Left lung (tissue), 10 donors: ENCODE data around the gene RIMKLA. TPM values are rescaled to one million over a fixed set of nuclear protein-coding genes. Genes with fewer than 3 reads are reported as not detected.
A peak's percentile ranks its signal among the peaks of the same experiment; 100 is the strongest.

Source experiments
- ATAC-seq: fragments of 200-7000 bp; cut with Tn5 transposase; one replicate; pipeline ENCODE4 v1.9.1; 2020; ENCODE audit warnings: moderate library complexity
- DNase-seq, 4 donors: peaks; one replicate each; pipeline ENCODE4 v3.0.0-alpha.2; 2013 to 2020
- H3K27ac ChIP-seq, 2 donors: fragments of 200-600 bp; sonication (generic) in 1 of 2; one replicate each; pipeline versions ENCODE4 v1.5.0 to v1.8.0; 2020 to 2021
- H3K27me3 ChIP-seq, 2 donors: fragments of 200-600 bp; sonication (generic) in 1 of 2; one replicate each; pipeline versions ENCODE4 v1.5.0 to v1.8.0; 2020 to 2021
- H3K36me3 ChIP-seq, 2 donors: fragments of 200-600 bp; sonication (generic) in 1 of 2; one replicate each; pipeline versions ENCODE4 v1.5.0 to v1.8.0; 2020 to 2021
- H3K4me1 ChIP-seq, 2 donors: fragments of 200-600 bp; one replicate each; pipeline ENCODE4 v1.8.0; 2021
- H3K4me3 ChIP-seq, 2 donors: fragments of 200-600 bp; sonication (generic) in 1 of 2; one replicate each; pipeline versions ENCODE4 v1.5.0 to v1.8.0; 2020 to 2021; ENCODE audit warnings: mild to moderate bottlenecking in 1 of 2
- H3K9me3 ChIP-seq, 2 donors: fragments of 200-600 bp; sonication (generic) in 1 of 2; one replicate each; pipeline versions ENCODE4 v1.5.0 to v1.8.0; 2020 to 2021
- intact Hi-C, 2 donors: fragments of 100-400 bp; cut with DNase I; formaldehyde crosslinking; loops; one replicate each; pipeline versions ENCODE4 v1.11.2 to v1.14.2; 2022
- polyA plus RNA-seq, 6 donors: library from polyadenylated mRNA; unstranded; fragments of 120-200 nt; gene quantifications; one replicate each; pipeline ENCODE4 v1.2.1, GENCODE V29; 2013; ENCODE audit not compliant: insufficient read length in 6 of 6
- total RNA-seq, 2 donors: library from RNA; stranded (reverse); fragmentation: NEBNext Ultra II Directional; extraction: Animal tissue kit (Norgen Biotek cat#: 25700); gene quantifications; one replicate each; pipeline ENCODE4 v1.2.1, GENCODE V29; 2021
- TF ChIP-seq, protein P1 (sequence below), 2 donors: fragments of 200-600 bp; sonication (generic) in 1 of 2; IDR thresholded peaks; one replicate each; pipeline versions ENCODE4 v1.5.0 to v1.8.0; 2021; ENCODE audit warnings: antibody characterized with exemption in 2 of 2
- donor health status: DM: no; HTN: yes; CAD: no.
- donor health status: DM: no; HTN: no; CAD: no.

Gene RIMKLA
- total and polyA plus RNA-seq, 8 donors, result 0.40 to 11.4 (median 0.78) TPM

DNA sequence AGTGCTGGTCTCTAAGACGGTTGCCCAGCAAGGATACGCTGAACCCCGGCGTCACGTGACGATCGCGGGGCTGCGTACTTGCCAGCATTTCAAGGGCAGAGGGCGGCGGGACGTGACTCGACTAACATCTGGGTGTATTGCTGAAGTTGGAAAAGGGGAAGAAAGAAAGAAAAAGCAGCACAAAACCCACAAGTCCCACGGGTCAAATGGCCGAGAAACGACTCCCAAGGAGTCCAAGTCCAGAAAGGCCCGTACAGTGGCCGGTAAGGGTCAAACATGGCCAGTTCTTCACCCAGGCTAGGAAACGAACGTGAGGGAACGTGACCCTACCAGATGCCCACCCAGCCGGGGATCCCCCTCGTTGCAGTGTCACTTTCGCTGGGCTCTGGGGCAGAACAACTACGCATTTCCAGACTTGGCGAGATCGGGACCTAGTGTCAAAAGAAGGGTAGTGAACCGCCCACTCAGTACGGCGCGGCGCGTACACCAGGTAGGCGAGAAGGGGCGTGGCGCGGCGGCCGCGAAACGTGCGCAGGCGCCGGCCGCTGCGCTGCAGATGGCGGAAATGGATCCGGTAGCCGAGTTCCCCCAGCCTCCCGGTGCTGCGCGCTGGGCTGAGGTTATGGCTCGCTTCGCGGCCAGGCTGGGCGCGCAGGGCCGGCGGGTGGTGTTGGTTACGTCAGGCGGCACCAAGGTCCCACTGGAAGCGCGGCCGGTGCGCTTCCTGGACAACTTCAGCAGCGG lies 75.6 kb downstream of the RIMKLA start, which contains the start of the genes PPCS and ZMYND12:
TSS of gene PPCS (plus strand) at position 534 of the 744 bp plus-strand sequence. CDS start at position 557, 23 bp downstream.
TSS of gene ZMYND12 (minus strand) at position 13 of the 744 bp plus-strand sequence. CDS start 25 bp downstream, outside the sequence.
- Histone ChIP-seq H3K36me3 (peaks cover 0 to 34% of the 10 kb centered on the region in 2 donors), H3K4me3 (peak within 1 kb of the TSS; percentile 84 to 86), H3K27me3 (no peaks in the 10 kb centered on the region), H3K4me1 (peaks cover 5 to 29% of the 10 kb centered on the region in 2 donors), H3K27ac (peak within 1 kb of the TSS; percentile 90 to 96), H3K9me3 (no peaks in the 10 kb centered on the region)
- ATAC-seq (peak; percentile 97), DNase-seq (peak; percentile 84 to 96 (median 86))
- intact Hi-C loops, result no loop called here
- TF ChIP-seq, protein P1, sequence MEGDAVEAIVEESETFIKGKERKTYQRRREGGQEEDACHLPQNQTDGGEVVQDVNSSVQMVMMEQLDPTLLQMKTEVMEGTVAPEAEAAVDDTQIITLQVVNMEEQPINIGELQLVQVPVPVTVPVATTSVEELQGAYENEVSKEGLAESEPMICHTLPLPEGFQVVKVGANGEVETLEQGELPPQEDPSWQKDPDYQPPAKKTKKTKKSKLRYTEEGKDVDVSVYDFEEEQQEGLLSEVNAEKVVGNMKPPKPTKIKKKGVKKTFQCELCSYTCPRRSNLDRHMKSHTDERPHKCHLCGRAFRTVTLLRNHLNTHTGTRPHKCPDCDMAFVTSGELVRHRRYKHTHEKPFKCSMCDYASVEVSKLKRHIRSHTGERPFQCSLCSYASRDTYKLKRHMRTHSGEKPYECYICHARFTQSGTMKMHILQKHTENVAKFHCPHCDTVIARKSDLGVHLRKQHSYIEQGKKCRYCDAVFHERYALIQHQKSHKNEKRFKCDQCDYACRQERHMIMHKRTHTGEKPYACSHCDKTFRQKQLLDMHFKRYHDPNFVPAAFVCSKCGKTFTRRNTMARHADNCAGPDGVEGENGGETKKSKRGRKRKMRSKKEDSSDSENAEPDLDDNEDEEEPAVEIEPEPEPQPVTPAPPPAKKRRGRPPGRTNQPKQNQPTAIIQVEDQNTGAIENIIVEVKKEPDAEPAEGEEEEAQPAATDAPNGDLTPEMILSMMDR (IDR thresholded peaks at IDR 0.05), result peak in 1 of 2 donors; percentile 40

DNA sequence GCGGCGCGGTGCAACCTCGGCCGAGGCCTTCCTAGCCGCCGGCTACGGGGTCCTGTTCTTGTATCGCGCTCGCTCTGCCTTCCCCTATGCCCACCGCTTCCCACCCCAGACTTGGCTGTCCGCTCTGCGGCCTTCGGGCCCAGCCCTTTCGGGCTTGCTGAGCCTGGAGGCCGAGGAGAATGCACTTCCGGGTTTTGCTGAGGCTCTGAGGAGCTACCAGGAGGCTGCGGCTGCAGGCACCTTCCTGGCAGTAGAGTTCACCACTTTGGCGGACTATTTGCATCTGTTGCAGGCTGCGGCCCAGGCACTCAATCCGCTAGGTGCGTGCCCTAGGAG lies 76.1 kb downstream of the RIMKLA start:
- intact Hi-C loops, result no loop called here
- TF ChIP-seq, protein P1 (IDR thresholded peaks at IDR 0.05), result no peak
- H3K27me3 ChIP-seq, result no peaks in the 10 kb centered on the region
- H3K36me3 ChIP-seq, result peaks cover 0 to 39% of the 10 kb centered on the region in 2 donors
- DNase-seq (peak in 1 of 4 donors; percentile 62), ATAC-seq (peak; percentile 81)
- H3K9me3 ChIP-seq, result no peaks in the 10 kb centered on the region
- H3K27ac ChIP-seq, result peak overlapping the region; percentile 90 to 96
- H3K4me1 ChIP-seq, result peaks cover 5 to 30% of the 10 kb centered on the region in 2 donors
- peak overlapping the region; percentile 84 to 86 for H3K4me3 ChIP-seq

DNA sequence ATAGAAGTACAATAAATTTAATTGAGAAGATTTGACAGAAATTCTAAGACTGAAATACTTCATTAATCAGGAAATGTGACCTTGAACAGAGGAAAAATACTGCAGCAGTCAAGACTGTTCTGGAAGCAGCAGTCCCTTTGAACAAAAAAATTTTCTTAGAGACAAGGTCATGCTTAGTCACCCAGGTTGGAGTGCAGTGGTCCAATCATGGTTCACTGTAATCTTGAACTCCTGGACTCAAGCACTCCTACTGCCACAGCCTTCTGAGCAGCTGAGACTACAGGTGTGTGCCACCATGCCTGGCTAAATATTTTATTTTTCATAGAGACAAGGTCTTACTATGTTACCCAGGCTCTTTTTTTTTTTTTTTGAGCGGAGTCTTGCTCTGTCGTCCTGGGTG lies 80.6 kb downstream of the RIMKLA start:
- TF ChIP-seq, protein P1 (IDR thresholded peaks at IDR 0.05), result no peak
- H3K4me1 ChIP-seq, result peaks cover 5 to 47% of the 10 kb centered on the region in 2 donors
- DNase-seq (no peak), ATAC-seq (no peak)
- H3K9me3 ChIP-seq, result no peaks in the 10 kb centered on the region
- no peak overlapping the region for H3K4me3 ChIP-seq
- peaks cover 0 to 39% of the 10 kb centered on the region in 2 donors for H3K36me3 ChIP-seq
- intact Hi-C loops, result no loop called here
- no peaks in the 10 kb centered on the region for H3K27me3 ChIP-seq
- no peak overlapping the region for H3K27ac ChIP-seq

DNA sequence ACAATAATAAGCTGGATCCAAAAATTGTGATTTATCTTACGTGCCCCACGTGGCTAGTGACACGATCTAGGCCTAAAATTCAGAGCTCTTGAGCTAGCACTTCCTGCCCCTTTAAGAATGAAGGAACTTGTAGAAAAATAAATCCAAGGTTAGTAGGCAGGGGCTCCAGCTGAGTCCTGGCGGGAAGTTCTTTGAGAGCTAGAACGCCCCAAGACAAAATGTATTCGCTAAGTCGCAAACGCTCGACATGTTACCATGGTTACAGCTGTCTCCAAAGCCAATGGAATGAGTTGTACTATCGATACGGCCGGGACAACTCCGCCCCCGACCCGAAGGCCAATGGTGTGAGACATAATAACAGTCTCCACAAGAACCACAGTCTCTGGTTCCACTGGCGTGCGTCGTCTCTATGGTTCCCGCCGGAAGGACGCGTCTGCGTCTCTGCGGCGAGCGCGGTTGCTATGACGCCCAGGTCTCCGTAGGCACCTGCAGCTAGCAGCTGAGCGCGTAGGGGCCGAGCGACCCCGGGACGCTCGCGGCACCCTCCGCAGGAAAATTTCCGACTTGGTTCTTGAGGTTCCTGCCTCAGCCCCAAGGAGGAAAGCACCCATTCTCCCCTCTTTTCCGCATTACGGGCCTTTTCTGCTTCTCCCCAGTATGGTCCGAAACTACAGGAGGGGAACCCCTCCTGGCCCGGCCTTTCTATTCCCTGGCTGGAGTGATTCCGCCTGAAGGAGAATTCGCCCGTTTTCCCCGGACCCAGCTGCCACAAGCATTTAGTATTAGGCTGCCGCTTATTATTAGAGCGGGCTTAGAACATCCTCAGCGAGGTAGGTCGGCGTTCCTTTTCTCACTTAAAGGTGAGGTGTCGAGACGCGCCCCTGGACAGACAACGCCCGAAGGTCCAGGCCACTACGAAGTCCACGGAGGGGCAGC lies 82.5 kb downstream of the RIMKLA start, which contains the start of gene CCDC30:
TSS of gene CCDC30 (plus strand) at position 459 of the 936 bp plus-strand sequence. CDS start 17,266 bp downstream, outside the sequence.
- H3K4me1 ChIP-seq, result peaks cover 0 to 35% of the 10 kb centered on the region in 2 donors
- H3K27ac ChIP-seq, result peak within 1 kb of the TSS; percentile 37 to 53
- ATAC-seq (peak; percentile 99), DNase-seq (peak; percentile 95 to 97 (median 96))
- H3K9me3 ChIP-seq, result no peaks in the 10 kb centered on the region
- intact Hi-C loops, result no loop called here
- TF ChIP-seq, protein P1 (IDR thresholded peaks at IDR 0.05), result no peak
- H3K4me3 ChIP-seq, result peak within 1 kb of the TSS; percentile 50 to 72
- H3K36me3 ChIP-seq, result peaks cover 0 to 35% of the 10 kb centered on the region in 2 donors
- no peaks in the 10 kb centered on the region for H3K27me3 ChIP-seq
